ENCODE measurements around the gene SYF2.
A peak's percentile ranks its signal among the peaks of the same experiment; 100 is the strongest.
"Not testable (repeated sequence)": the region's sequence is repeated elsewhere in the genome, so short reads cannot be mapped to it uniquely, and the experiment has no call there.

Gene SYF2

GRCh38 chr1:25243907-25244306, 11.6 kb upstream of the SYF2 start:
- no peak overlapping the region for H3K27ac ChIP-seq (ENCODE audit: low read length)
- no peak overlapping the region for H3K4me3 ChIP-seq (ENCODE audit: low read depth in 1 of 2, low read length in 2 of 2)
- H3K36me3 ChIP-seq (ENCODE audit: control insufficient read depth in 1 of 2, insufficient read depth in 2 of 2, low read length in 2 of 2), result peaks cover 24 to 43% of the 10 kb centered on the region in 2 donors
- peaks cover 22 to 49% of the 10 kb centered on the region in 2 donors for H3K4me1 ChIP-seq (ENCODE audit: control insufficient read depth in 1 of 2, insufficient read depth in 2 of 2, low read length in 2 of 2)
- H3K27me3 ChIP-seq (ENCODE audit: low read depth, low read length), result no peaks in the 10 kb centered on the region
- no peaks in the 10 kb centered on the region for H3K9me3 ChIP-seq (ENCODE audit: control insufficient read depth in 1 of 2, low read length in 2 of 2)

GRCh38 chr1:25239681-25240541, 7.6 kb upstream of the SYF2 start:
- no peaks in the 10 kb centered on the region for H3K27me3 ChIP-seq (ENCODE audit: low read depth, low read length)
- H3K4me1 ChIP-seq (ENCODE audit: control insufficient read depth in 1 of 2, insufficient read depth in 2 of 2, low read length in 2 of 2), result peaks cover 16 to 42% of the 10 kb centered on the region in 2 donors
- peaks cover 24 to 38% of the 10 kb centered on the region in 2 donors for H3K36me3 ChIP-seq (ENCODE audit: control insufficient read depth in 1 of 2, insufficient read depth in 2 of 2, low read length in 2 of 2)
- peak overlapping the region; percentile 40 to 60 for H3K4me3 ChIP-seq (ENCODE audit: low read depth in 1 of 2, low read length in 2 of 2)
- peak overlapping the region; percentile 96 for H3K27ac ChIP-seq (ENCODE audit: low read length)
- H3K9me3 ChIP-seq (ENCODE audit: control insufficient read depth in 1 of 2, low read length in 2 of 2), result no peaks in the 10 kb centered on the region

GRCh38 chr1:25238046-25238445, 5.7 kb upstream of the SYF2 start:
- Histone ChIP-seq H3K27ac (ENCODE audit: low read length) (no peak overlapping the region), H3K4me3 (ENCODE audit: low read depth in 1 of 2, low read length in 2 of 2) (no peak overlapping the region), H3K36me3 (ENCODE audit: control insufficient read depth in 1 of 2, insufficient read depth in 2 of 2, low read length in 2 of 2) (peaks cover 9 to 19% of the 10 kb centered on the region in 2 donors), H3K9me3 (ENCODE audit: control insufficient read depth in 1 of 2, low read length in 2 of 2) (no peaks in the 10 kb centered on the region), H3K27me3 (ENCODE audit: low read depth, low read length) (no peaks in the 10 kb centered on the region), H3K4me1 (ENCODE audit: control insufficient read depth in 1 of 2, insufficient read depth in 2 of 2, low read length in 2 of 2) (peaks cover 10 to 42% of the 10 kb centered on the region in 2 donors)

GRCh38 chr1:25236261-25236660, 4.0 kb upstream of the SYF2 start:
- not testable (repeated sequence) for H3K27me3 ChIP-seq (ENCODE audit: low read depth, low read length); H3K27ac ChIP-seq (ENCODE audit: low read length); H3K36me3 ChIP-seq (ENCODE audit: control insufficient read depth in 1 of 2, insufficient read depth in 2 of 2, low read length in 2 of 2); H3K9me3 ChIP-seq (ENCODE audit: control insufficient read depth in 1 of 2, low read length in 2 of 2); H3K4me3 ChIP-seq (ENCODE audit: low read depth in 1 of 2, low read length in 2 of 2)
- peaks cover 16 to 43% of the 10 kb centered on the region in 2 donors for H3K4me1 ChIP-seq (ENCODE audit: control insufficient read depth in 1 of 2, insufficient read depth in 2 of 2, low read length in 2 of 2)

- not testable (repeated sequence) for H3K27ac ChIP-seq (ENCODE audit: low read length); H3K27me3 ChIP-seq (ENCODE audit: low read depth, low read length); H3K9me3 ChIP-seq (ENCODE audit: control insufficient read depth in 1 of 2, low read length in 2 of 2); H3K36me3 ChIP-seq (ENCODE audit: control insufficient read depth in 1 of 2, insufficient read depth in 2 of 2, low read length in 2 of 2); H3K4me3 ChIP-seq (ENCODE audit: low read depth in 1 of 2, low read length in 2 of 2)
- H3K4me1 ChIP-seq (ENCODE audit: control insufficient read depth in 1 of 2, insufficient read depth in 2 of 2, low read length in 2 of 2), result peaks cover 15 to 42% of the 10 kb centered on the region in 2 donors
Observed at GRCh38 chr1:25235411-25235810, 3.1 kb upstream of the SYF2 start.

- H3K4me3 ChIP-seq (ENCODE audit: low read depth in 1 of 2, low read length in 2 of 2), result peak overlapping the region; percentile 88 to 99
- peak overlapping the region; percentile 99 for H3K27ac ChIP-seq (ENCODE audit: low read length)
- H3K4me1 ChIP-seq (ENCODE audit: control insufficient read depth in 1 of 2, insufficient read depth in 2 of 2, low read length in 2 of 2), result peaks cover 11 to 31% of the 10 kb centered on the region in 2 donors
- H3K27me3 ChIP-seq (ENCODE audit: low read depth, low read length), result no peaks in the 10 kb centered on the region
- no peaks in the 10 kb centered on the region for H3K9me3 ChIP-seq (ENCODE audit: control insufficient read depth in 1 of 2, low read length in 2 of 2)
- peaks cover 21 to 27% of the 10 kb centered on the region in 2 donors for H3K36me3 ChIP-seq (ENCODE audit: control insufficient read depth in 1 of 2, insufficient read depth in 2 of 2, low read length in 2 of 2)
Observed at GRCh38 chr1:25232866-25233784, 823 bp upstream of the SYF2 start.

- Histone ChIP-seq H3K4me1 (ENCODE audit: control insufficient read depth in 1 of 2, insufficient read depth in 2 of 2, low read length in 2 of 2) (no peaks in the 10 kb centered on the region), H3K27ac (ENCODE audit: low read length) (no peak overlapping the region), H3K36me3 (ENCODE audit: control insufficient read depth in 1 of 2, insufficient read depth in 2 of 2, low read length in 2 of 2) (peaks cover 44 to 73% of the 10 kb centered on the region in 2 donors), H3K27me3 (ENCODE audit: low read depth, low read length) (no peaks in the 10 kb centered on the region), H3K9me3 (ENCODE audit: control insufficient read depth in 1 of 2, low read length in 2 of 2) (no peaks in the 10 kb centered on the region), H3K4me3 (ENCODE audit: low read depth in 1 of 2, low read length in 2 of 2) (no peak overlapping the region)
Observed at GRCh38 chr1:25223471-25223870, 8.8 kb downstream of the SYF2 start.

GRCh38 chr1:25222606-25223005, 9.7 kb downstream of the SYF2 start:
- Histone ChIP-seq H3K9me3 (ENCODE audit: control insufficient read depth in 1 of 2, low read length in 2 of 2) (no peaks in the 10 kb centered on the region), H3K27me3 (ENCODE audit: low read depth, low read length) (no peaks in the 10 kb centered on the region), H3K4me3 (ENCODE audit: low read depth in 1 of 2, low read length in 2 of 2) (no peak overlapping the region), H3K4me1 (ENCODE audit: control insufficient read depth in 1 of 2, insufficient read depth in 2 of 2, low read length in 2 of 2) (no peaks in the 10 kb centered on the region), H3K27ac (ENCODE audit: low read length) (no peak overlapping the region), H3K36me3 (ENCODE audit: control insufficient read depth in 1 of 2, insufficient read depth in 2 of 2, low read length in 2 of 2) (peaks cover 36 to 65% of the 10 kb centered on the region in 2 donors)

- Histone ChIP-seq H3K4me3 (ENCODE audit: low read depth in 1 of 2, low read length in 2 of 2) (no peak overlapping the region), H3K27me3 (ENCODE audit: low read depth, low read length) (no peaks in the 10 kb centered on the region), H3K27ac (ENCODE audit: low read length) (no peak overlapping the region), H3K4me1 (ENCODE audit: control insufficient read depth in 1 of 2, insufficient read depth in 2 of 2, low read length in 2 of 2) (no peaks in the 10 kb centered on the region), H3K9me3 (ENCODE audit: control insufficient read depth in 1 of 2, low read length in 2 of 2) (no peaks in the 10 kb centered on the region), H3K36me3 (ENCODE audit: control insufficient read depth in 1 of 2, insufficient read depth in 2 of 2, low read length in 2 of 2) (peaks cover 24 to 49% of the 10 kb centered on the region in 2 donors)
Observed at GRCh38 chr1:25220666-25221065, 11.6 kb downstream of the SYF2 start.

- H3K27ac ChIP-seq (ENCODE audit: low read length), result no peak overlapping the region
- H3K27me3 ChIP-seq (ENCODE audit: low read depth, low read length), result no peaks in the 10 kb centered on the region
- H3K9me3 ChIP-seq (ENCODE audit: control insufficient read depth in 1 of 2, low read length in 2 of 2), result no peaks in the 10 kb centered on the region
- no peaks in the 10 kb centered on the region for H3K4me1 ChIP-seq (ENCODE audit: control insufficient read depth in 1 of 2, insufficient read depth in 2 of 2, low read length in 2 of 2)
- H3K4me3 ChIP-seq (ENCODE audit: low read depth in 1 of 2, low read length in 2 of 2), result no peak overlapping the region
- H3K36me3 ChIP-seq (ENCODE audit: control insufficient read depth in 1 of 2, insufficient read depth in 2 of 2, low read length in 2 of 2), result peaks cover 22 to 46% of the 10 kb centered on the region in 2 donors
Observed at GRCh38 chr1:25219661-25220251, 12.5 kb downstream of the SYF2 start.

All from muscle layer of duodenum (tissue), 2 donors.